Left renal cortex interstitium (tissue), 4 donors: ENCODE measurements around the gene PPP1R15A. TPM values are rescaled to one million over a fixed set of nuclear protein-coding genes. Genes with fewer than 3 reads are reported as not detected.
"Not testable (repeated sequence)": the region's sequence is repeated elsewhere in the genome, so short reads cannot be mapped to it uniquely, and the experiment has no call there.

Source experiments
- DNase-seq, 4 donors: peaks; one replicate each; pipeline ENCODE4 v3.0.0-alpha.2; 2013; ENCODE audit warnings: low read depth in 4 of 4, low spot score in 2 of 4, missing footprints in 1 of 4
- polyA plus RNA-seq, 4 donors: library from polyadenylated mRNA; unstranded; fragments of 120-200 nt; gene quantifications; one replicate each; pipeline ENCODE4 v1.2.1, GENCODE V29; 2013; ENCODE audit not compliant: insufficient read length in 4 of 4

PPP1R15A gene
- 10 to 100 TPM; 29.7 to 52.6 (median 33.7) TPM for polyA plus RNA-seq

- DNase-seq: peak; percentile 95 to 98 (median 98)
Measured at GRCh38 chr19:48872182-48872883, at the start of gene PPP1R15A. PPP1R15A (plus strand) TSS chr19:48872421; CDS start chr19:48873234, 813 bp downstream.

GRCh38 chr19:48822514-48822913 is 49.7 kb upstream of the PPP1R15A start:
- no peak for DNase-seq

- DNase-seq: no peak
Measured at GRCh38 chr19:48826606-48827020, 45.6 kb upstream of the PPP1R15A start.

DNA sequence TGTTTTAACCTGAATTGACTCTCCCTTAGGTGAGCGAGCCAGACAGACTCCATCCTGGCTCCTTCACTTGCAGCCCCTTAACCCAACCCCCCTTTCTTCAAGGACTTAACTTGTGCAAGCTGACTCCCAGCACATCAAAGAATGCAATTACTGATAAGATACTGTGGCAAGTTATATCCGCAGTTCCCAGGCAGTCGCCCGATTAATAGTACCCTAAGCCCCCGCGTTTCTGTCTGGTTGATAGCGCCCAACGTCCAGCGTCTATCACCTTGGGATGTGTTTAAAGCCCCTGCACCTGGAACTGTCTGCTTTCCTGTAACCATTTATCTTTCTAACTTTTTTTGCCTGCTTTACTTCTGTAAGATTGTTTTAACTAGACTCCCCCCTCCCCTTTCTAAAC is 42.1 kb upstream of the PPP1R15A start:
- no peak for DNase-seq

DNA sequence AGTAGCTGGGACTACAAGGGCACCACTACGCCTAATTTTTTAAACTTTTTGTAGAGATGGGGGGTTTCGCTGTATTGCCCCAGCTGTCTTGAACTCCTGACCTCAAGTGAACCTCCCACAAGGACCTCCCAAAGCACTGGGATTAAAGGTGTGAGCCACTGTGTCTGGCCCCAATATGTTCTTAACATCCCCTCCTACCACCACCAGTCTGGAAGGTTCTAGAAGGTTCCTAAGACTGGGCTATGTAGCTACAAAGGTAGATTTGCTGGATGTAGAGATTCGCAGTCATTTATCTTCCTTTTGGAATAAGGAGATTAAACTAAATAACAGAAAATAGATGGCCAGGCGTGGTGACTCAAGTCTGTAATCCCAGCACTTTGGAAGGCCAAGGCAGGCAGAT is 41.3 kb upstream of the PPP1R15A start:
- DNase-seq: no peak

- no peak for DNase-seq
Measured at GRCh38 chr19:48833049-48833448, 39.2 kb upstream of the PPP1R15A start.

DNA sequence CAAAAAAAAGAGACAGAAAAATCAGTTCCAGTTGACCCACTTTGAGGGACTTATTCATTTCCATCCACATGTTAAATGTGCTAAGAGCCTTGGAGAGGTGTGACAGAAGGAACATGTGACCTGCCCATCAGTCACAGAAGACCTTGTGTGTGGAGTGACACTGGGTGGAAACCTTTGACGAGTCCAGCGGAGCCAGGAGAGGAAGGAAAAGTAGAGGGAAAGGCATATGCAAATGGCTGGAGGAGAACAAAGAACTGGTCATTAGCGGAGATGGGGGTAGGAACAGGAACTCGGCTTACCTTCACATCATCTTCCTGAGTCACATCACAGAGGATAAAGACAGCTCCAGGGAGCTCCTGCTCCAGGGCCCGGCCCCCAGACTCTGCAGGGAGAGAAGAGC is 38.2 kb upstream of the PPP1R15A start:
- no peak for DNase-seq

GRCh38 chr19:48835734-48836088 is 36.5 kb upstream of the PPP1R15A start:
- peak; percentile 58 to 81 (median 71) for DNase-seq

GRCh38 chr19:48836089-48837017 is 35.9 kb upstream of the PPP1R15A start, which contains the start of gene HSD17B14:
HSD17B14 (minus strand) TSS chr19:48836491; CDS start chr19:48836411, 80 bp downstream.
- peak in 3 of 4 donors; percentile 42 to 49 (median 49) for DNase-seq

GRCh38 chr19:48837051-48837524 is 35.1 kb upstream of the PPP1R15A start:
- peak; percentile 61 to 66 (median 65) for DNase-seq

DNA sequence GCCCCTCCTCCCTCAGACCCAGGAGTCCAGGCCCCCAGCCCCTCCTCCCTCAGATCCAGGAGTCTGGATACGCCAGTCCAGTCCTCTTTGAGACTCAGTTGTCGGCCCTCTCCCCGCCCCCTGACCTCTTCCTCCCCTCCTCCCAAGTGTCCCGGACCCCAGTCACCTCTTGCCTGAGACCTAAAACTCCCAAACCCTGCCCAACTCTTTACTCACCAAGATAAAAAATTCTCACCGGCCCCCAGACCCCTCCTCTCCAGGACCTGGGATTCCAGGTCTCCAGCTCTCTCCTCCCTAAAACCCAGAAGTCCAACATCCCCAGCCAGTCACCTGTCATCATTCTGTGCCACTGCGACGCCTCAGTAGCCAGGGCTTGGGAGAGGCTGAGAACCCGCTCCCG is 34.5 kb upstream of the PPP1R15A start:
- DNase-seq: no peak

DNA sequence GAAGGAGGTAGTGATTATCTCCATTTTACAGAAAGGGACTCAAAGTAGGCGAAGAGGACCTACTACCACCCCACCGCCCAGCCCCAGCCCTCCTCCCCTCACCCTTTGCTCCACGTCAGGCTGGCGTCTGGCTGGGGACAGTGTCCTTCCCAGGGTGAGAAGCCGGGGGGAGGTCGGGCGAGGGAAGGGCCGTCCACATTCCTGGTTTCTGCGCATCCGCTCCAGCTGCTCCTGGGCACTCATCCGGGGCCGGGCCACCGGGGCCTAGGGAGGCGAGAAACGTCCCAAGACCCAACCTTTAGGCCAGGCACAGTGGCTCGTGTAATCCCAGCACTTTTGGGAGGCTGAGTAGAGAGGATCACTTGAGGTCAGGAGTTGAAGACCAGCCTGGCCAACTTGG is 31.2 kb upstream of the PPP1R15A start:
- no peak for DNase-seq

- DNase-seq: no peak
Measured at GRCh38 chr19:48841571-48841970, 30.6 kb upstream of the PPP1R15A start.

DNA sequence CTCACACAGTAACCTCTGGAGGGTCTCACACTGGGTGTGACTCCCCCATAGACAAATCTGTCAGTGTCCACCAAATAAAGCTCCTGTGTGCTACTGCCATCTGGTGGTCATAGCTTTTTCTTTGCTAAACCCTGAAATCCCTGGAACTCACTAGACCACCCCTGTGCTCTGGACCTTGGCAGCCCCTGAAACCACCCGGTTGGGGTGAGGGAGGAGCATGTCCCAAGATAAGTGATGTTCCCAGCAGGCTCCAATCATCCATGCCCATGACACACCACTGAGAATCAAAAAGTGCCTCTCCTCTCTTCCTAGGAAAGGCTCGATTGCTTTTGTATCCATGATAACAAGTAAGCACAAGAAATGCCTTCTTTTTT is 29.4 kb upstream of the PPP1R15A start:
- DNase-seq: peak in 2 of 4 donors; percentile 43 to 60

- DNase-seq: no peak
Measured at GRCh38 chr19:48844472-48844871, 27.7 kb upstream of the PPP1R15A start.

DNA sequence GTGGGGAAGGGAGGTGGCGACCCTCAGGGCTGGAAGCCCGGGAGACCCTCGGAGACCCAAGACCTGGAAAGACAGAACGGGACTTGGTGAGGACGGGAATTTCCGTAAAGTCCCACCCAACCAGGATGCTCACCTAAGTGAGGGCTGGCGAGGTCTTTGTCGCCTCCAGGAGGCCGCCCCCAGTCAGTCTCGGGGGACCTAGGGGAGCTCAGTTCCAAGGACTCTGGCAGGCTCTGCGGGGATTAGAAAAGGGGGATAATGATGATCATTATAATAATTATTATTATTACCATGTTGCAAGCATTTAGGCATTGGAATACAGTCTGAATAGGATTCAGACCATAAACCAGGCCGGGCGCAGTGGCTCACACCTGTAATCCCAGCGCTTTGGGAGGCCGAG is 26.8 kb upstream of the PPP1R15A start:
- no peak for DNase-seq

DNA sequence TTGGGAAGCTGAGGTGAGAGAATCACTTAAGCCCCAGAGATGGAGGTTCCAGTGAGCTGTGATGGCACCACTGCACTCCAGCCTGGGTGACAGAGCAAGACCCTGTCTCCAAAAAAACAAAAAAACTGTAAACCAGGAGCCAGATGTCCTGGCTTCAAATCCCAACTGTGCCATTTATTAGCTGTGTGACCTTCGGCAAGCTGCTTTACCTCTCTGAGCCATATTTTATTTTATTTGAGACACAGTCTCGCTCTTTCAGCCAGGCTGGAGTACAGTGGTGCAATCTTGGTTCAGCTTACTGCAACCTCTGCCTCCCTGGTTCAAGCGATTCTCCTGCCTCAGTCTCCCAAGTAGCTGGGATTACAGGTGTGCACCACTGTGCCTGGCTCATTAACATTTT is 25.6 kb upstream of the PPP1R15A start:
- DNase-seq: not testable (repeated sequence)

- no peak for DNase-seq
Measured at GRCh38 chr19:48852292-48852691, 19.9 kb upstream of the PPP1R15A start.

- DNase-seq: no peak
Measured at GRCh38 chr19:48853483-48853882, 18.7 kb upstream of the PPP1R15A start.

DNA sequence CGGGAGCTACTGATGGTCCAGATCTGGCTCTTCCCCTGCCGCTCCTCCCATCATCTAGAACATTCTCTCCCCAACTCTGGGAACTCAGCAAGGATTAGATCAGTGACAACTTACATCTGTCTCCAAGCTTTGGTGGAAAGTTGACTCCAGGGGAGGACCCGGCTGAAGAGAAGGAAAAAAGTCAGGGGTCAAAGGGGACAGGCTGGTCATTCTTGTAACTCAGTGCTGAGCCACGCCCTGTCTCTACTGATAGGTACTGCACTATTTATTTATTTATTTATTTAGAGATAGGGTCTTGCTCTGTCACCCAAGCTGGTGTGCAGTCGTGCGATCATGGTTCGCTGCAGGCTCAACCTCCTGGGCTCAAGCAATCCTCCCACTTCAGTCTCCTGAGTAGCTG is 18.1 kb upstream of the PPP1R15A start:
- DNase-seq: no peak

DNA sequence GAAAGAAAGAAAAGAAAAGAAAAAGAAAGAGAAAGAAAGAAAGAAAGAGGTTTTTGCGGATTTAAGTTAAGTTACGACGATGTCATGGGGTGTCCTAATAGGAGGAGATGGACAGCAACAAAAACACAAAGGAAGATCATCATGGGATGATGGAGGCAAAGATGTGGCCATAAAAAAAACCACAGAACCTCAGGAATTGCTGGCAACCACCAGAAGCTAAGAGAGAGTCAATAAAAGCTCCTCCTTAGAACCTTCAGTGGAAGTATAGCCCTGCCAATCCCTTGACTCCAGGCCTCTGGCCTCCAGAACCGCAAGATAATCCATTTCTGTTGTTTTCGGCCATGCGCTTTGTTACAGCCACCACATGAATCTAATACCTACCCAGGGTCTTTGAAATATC is 15.3 kb upstream of the PPP1R15A start:
- DNase-seq: no peak
